Glutamatergic neuron (in vitro differentiated cells): ENCODE results near the gene GSE1. TPM values are rescaled to one million over a fixed set of nuclear protein-coding genes. Genes with fewer than 3 reads are reported as not detected.
A peak's percentile ranks its signal among the peaks of the same experiment; 100 is the strongest.

ENCODE experiments used
- DNase-seq: peaks from one replicate; pipeline ENCODE4 v3.0.0; 2022
- H3K27ac Mint-ChIP-seq: one replicate; pipeline ENCODE4 v1.8.0; 2020; ENCODE audit warnings: mild to moderate bottlenecking, mixed read lengths, inconsistent platforms; ENCODE audit not compliant: unreplicated experiment
- H3K27me3 Mint-ChIP-seq: one replicate; pipeline ENCODE4 v1.8.0; 2020; ENCODE audit warnings: mild to moderate bottlenecking, moderate library complexity, mixed read lengths, inconsistent platforms; ENCODE audit not compliant: unreplicated experiment
- H3K36me3 Mint-ChIP-seq: one replicate; pipeline ENCODE4 v1.8.0; 2020; ENCODE audit warnings: mild to moderate bottlenecking, mixed read lengths, inconsistent platforms; ENCODE audit not compliant: unreplicated experiment
- H3K4me1 Mint-ChIP-seq: one replicate; pipeline ENCODE4 v1.8.0; 2020; ENCODE audit warnings: mild to moderate bottlenecking, low read depth, mixed read lengths, inconsistent platforms; ENCODE audit not compliant: unreplicated experiment
- H3K4me3 Mint-ChIP-seq: one replicate; pipeline ENCODE4 v1.8.0; 2020; ENCODE audit warnings: mild to moderate bottlenecking, mixed read lengths, inconsistent platforms; ENCODE audit not compliant: unreplicated experiment
- H3K9me3 Mint-ChIP-seq: one replicate; pipeline ENCODE4 v1.8.0; 2020; ENCODE audit warnings: mild to moderate bottlenecking, moderate library complexity, mixed read lengths, inconsistent platforms; ENCODE audit not compliant: unreplicated experiment
- CTCF ChIP-seq: fragments of 200-600 bp; sonication (generic); IDR thresholded peaks from one replicate; pipeline ENCODE4 v1.5.0; 2021; ENCODE audit not compliant: partially characterized antibody, unreplicated experiment
- total RNA-seq: library from RNA; stranded (reverse); fragmentation: NEBNext Ultra II Directional; extraction: Animal tissue kit (Norgen Biotek cat#: 25700); gene quantifications from one replicate; pipeline ENCODE4 v1.2.1, GENCODE V29; 2021; ENCODE audit not compliant: unreplicated experiment

GSE1 gene
- total RNA-seq, 1 donor from 2014 or later, result 473 TPM

- peak overlapping the region; percentile 86 for H3K27ac Mint-ChIP-seq
- peaks cover 26% of the 10 kb centered on the region for H3K4me1 Mint-ChIP-seq
- H3K27me3 Mint-ChIP-seq, result peaks cover 39% of the 10 kb centered on the region
- H3K4me3 Mint-ChIP-seq, result no peak overlapping the region
- TF ChIP-seq CTCF, result no peak
- DNase-seq, result no peak
- H3K36me3 Mint-ChIP-seq, result no peaks in the 10 kb centered on the region
- H3K9me3 Mint-ChIP-seq, result peaks cover 38% of the 10 kb centered on the region
Measured at GRCh38 chr16:85658504-85659326, 45.6 kb downstream of the GSE1 start.

GRCh38 chr16:85659336-85659735, 46.2 kb downstream of the GSE1 start:
- H3K36me3 Mint-ChIP-seq, result no peaks in the 10 kb centered on the region
- H3K4me3 Mint-ChIP-seq, result no peak overlapping the region
- peak overlapping the region; percentile 86 for H3K27ac Mint-ChIP-seq

GRCh38 chr16:85659805-85660511, 46.8 kb downstream of the GSE1 start:
- peaks cover 46% of the 10 kb centered on the region for H3K9me3 Mint-ChIP-seq
- H3K27ac Mint-ChIP-seq, result peak overlapping the region; percentile 86
- no peaks in the 10 kb centered on the region for H3K36me3 Mint-ChIP-seq
- H3K4me1 Mint-ChIP-seq, result peaks cover 29% of the 10 kb centered on the region
- peak; percentile 89 for DNase-seq
- H3K27me3 Mint-ChIP-seq, result peaks cover 48% of the 10 kb centered on the region
- no peak overlapping the region for H3K4me3 Mint-ChIP-seq
- peak; percentile 87 for TF ChIP-seq CTCF

More at GRCh38 chr16:85659336-85659735, 46.2 kb downstream of the GSE1 start:
- Mint-ChIP-seq H3K4me1 (peaks cover 27% of the 10 kb centered on the region), H3K27me3 (peaks cover 43% of the 10 kb centered on the region), H3K9me3 (peaks cover 39% of the 10 kb centered on the region)
- TF ChIP-seq CTCF, result no peak
- peak; percentile 9 for DNase-seq

GRCh38 chr16:85660843-85661739, 48.0 kb downstream of the GSE1 start:
- peaks cover 51% of the 10 kb centered on the region for H3K9me3 Mint-ChIP-seq
- TF ChIP-seq CTCF, result no peak
- no peak for DNase-seq
- peak overlapping the region; percentile 66 for H3K27ac Mint-ChIP-seq
- H3K4me3 Mint-ChIP-seq, result peak overlapping the region; percentile 15
- no peaks in the 10 kb centered on the region for H3K36me3 Mint-ChIP-seq
- peaks cover 49% of the 10 kb centered on the region for H3K27me3 Mint-ChIP-seq
- H3K4me1 Mint-ChIP-seq, result peaks cover 29% of the 10 kb centered on the region
